IMR-90 (cell line): Measurements from ENCODE around the gene TMEM38A.

ENCODE experiments used
- BHLHE40 ChIP-seq: fragments of 150-350 bp; IDR thresholded peaks from 2 replicates; pipeline ENCODE4 v1.6.1; 2016; ENCODE audit warnings: mild to moderate bottlenecking, low read depth, low read length
- CEBPB ChIP-seq: IDR thresholded peaks from 2 replicates; pipeline ENCODE4 v1.6.1; 2012; ENCODE audit warnings: low read depth, low read length, improper control_type of control experiment
- MAFK ChIP-seq: IDR thresholded peaks from 2 replicates; pipeline ENCODE4 v1.6.1; 2012; ENCODE audit warnings: low read depth, low read length, improper control_type of control experiment
- POLR2A ChIP-seq: IDR thresholded peaks from 2 replicates; pipeline ENCODE4 v1.6.1; 2012; ENCODE audit warnings: mild to moderate bottlenecking, low read depth, low read length
- RAD21 ChIP-seq: IDR thresholded peaks from 2 replicates; pipeline ENCODE4 v1.6.1; 2012; ENCODE audit warnings: low read length, improper control_type of control experiment
- RFX5 ChIP-seq: IDR thresholded peaks from 2 replicates; pipeline ENCODE4 v1.8.0; 2012; ENCODE audit warnings: low read depth, mild to moderate bottlenecking, low read length, moderate library complexity
- SMC3 ChIP-seq: fragments of 150-350 bp; IDR thresholded peaks from 2 replicates; pipeline ENCODE4 v1.6.1; 2016; ENCODE audit warnings: low read depth, mild to moderate bottlenecking, antibody characterized with exemption, low read length, moderate library complexity
- USF2 ChIP-seq: fragments of 150-350 bp; IDR thresholded peaks from 2 replicates; pipeline ENCODE4 v1.6.1; 2017; ENCODE audit warnings: mild to moderate bottlenecking, antibody characterized with exemption, low read length, low read depth
- TF ChIP-seq, protein P1 (sequence below): conservative IDR thresholded peaks from 2 replicates; pipeline ENCODE4 v1.5.1; 2012; ENCODE audit warnings: mild to moderate bottlenecking, low read depth, low read length, improper control_type of control experiment

DNA sequence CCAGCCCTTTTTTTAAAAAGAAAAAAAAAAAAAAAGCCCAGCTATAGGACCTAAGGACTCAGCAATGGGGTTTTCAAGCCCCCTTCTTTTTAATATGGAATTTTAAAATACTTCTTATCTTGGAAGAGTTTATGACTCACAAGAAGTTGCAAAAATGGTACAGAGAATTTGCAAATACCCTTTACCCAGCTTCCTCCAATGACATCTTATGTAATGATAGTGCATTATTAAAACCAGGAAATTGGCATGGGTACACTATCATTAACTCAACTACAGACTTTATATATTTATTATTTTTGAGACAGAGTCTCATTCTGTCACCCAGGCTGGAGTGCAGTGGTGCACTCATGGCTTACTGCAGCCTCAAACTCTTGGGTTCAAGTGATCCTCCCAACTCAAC, 16.1 kb downstream of the TMEM38A start:
- TF ChIP-seq, protein P1, sequence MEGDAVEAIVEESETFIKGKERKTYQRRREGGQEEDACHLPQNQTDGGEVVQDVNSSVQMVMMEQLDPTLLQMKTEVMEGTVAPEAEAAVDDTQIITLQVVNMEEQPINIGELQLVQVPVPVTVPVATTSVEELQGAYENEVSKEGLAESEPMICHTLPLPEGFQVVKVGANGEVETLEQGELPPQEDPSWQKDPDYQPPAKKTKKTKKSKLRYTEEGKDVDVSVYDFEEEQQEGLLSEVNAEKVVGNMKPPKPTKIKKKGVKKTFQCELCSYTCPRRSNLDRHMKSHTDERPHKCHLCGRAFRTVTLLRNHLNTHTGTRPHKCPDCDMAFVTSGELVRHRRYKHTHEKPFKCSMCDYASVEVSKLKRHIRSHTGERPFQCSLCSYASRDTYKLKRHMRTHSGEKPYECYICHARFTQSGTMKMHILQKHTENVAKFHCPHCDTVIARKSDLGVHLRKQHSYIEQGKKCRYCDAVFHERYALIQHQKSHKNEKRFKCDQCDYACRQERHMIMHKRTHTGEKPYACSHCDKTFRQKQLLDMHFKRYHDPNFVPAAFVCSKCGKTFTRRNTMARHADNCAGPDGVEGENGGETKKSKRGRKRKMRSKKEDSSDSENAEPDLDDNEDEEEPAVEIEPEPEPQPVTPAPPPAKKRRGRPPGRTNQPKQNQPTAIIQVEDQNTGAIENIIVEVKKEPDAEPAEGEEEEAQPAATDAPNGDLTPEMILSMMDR, result no peak
- TF ChIP-seq RFX5 (no peak), USF2 (no peak), POLR2A (no peak), CEBPB (no peak), SMC3 (no peak), MAFK (no peak), RAD21 (no peak), BHLHE40 (no peak)
